ENCODE measurements around the gene SHC3. TPM values are rescaled to one million over a fixed set of nuclear protein-coding genes. Genes with fewer than 3 reads are reported as not detected.

Gene SHC3
- total RNA-seq, 4 donors from 2014 or later = 1.1 to 4.7 (median 2.5) TPM

DNA sequence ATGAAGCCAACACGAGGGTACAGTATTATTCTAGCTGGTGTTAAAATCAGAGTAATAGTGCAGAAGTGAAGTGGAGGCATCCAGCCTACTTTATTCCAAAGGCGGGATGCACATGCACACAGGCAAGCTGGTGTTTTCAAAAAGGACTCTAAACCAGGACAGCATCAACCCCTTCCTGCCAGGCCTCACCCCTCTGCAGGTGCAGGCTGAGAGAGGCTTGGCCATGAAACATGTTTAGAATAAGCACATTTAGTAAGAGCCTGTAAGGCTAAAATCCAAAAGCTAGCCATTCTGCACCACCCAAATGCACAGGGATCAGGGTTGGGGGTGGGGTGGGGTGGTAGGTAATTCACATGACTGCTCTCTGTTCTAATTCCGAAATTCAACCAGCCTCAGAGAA, 71.2 kb downstream of the SHC3 start:
- TF ChIP-seq CTCF (IDR thresholded peaks at IDR 0.05; ENCODE audit: low read depth) = no peak

DNA sequence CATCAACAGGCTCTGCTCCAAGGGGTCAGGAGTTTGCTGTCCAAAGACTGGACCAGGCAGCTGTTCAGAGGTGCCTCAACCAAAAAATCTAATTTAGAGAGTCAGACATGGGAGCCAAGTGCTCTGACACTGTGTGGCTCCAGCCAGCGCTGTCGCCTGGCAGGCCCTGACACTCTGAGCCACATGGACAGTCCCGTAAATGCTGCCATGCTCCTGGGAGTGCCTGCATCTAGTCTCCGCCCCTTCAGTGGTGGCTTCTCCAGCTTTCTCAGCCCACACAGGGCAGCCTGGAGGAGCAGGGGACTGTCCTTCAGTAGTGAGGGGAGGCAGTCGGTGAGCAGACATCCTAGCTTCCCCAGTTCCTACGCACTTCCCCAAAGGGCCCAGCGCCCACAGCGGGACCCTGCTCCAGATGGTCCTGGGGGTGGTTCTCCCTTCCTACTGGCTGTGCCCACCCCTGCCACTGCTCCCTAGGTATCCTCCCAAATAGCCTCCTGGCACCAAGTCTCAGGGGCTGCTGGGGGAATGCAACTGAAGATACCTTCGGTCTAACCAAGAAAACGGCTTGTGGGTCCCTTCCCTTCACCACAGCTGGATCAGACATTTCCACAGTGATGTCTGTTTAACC, 72.3 kb downstream of the SHC3 start:
- TF ChIP-seq CTCF (IDR thresholded peaks at IDR 0.05; ENCODE audit: low read depth) = no peak

GRCh38 chr9:89104821-89105220, 73.8 kb downstream of the SHC3 start:
- no peak for TF ChIP-seq CTCF (IDR thresholded peaks at IDR 0.05; ENCODE audit: low read depth)

- no peak for TF ChIP-seq CTCF (IDR thresholded peaks at IDR 0.05; ENCODE audit: low read depth)
Measured at GRCh38 chr9:89097219-89097618, 81.4 kb downstream of the SHC3 start.

- TF ChIP-seq CTCF (IDR thresholded peaks at IDR 0.05; ENCODE audit: low read depth) = no peak
Measured at GRCh38 chr9:89096807-89097206, 81.8 kb downstream of the SHC3 start.

GRCh38 chr9:89095761-89096528, 82.7 kb downstream of the SHC3 start:
- TF ChIP-seq CTCF (IDR thresholded peaks at IDR 0.05; ENCODE audit: low read depth) = no peak

DNA sequence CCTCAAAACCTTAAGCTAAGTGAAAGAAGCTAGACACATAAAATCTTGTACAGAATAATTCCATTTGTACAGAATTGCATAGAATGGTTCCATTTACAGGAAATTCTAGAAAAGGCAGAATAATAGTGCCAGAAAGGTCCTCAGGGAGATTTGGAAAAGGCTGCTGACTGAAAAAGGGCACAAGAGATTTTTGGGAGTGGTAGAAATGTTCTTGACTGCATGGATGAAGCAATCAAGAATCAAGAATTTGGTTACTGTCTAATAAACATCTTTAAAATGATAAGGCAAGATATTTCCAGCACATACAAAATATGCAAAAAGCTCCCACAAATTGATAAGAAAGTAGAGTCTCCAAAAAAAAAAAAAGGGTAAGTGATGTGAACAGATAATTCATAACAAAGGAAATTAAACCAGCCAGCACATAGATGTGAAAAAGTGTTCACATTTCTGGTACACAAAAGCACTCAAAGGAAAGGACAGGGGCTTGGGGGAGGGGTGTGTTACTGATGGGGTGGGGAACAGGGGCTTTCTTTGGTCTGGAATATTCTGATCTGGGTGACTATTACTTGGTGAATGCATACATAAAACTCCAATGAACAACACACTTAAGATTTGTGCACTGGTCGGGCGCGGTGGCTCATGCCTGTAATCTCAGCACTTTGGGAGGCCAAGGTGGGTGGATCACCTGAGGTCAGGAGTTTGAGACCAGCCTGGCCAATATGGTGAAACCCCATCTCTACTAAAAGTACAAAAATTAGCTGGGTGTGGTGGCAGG, 85.2 kb downstream of the SHC3 start:
- no peak for TF ChIP-seq CTCF (IDR thresholded peaks at IDR 0.05; ENCODE audit: low read depth)
